ENCODE measurements around the gene TGM3.
"Not testable (repeated sequence)": the region's sequence is repeated elsewhere in the genome, so short reads cannot be mapped to it uniquely, and the experiment has no call there.

TGM3 gene

GRCh38 chr20:2295886-2296515 lies at the start of gene TGM3:
TSS of gene TGM3 (plus strand) at chr20:2296001. CDS start at chr20:2296064, 63 bp downstream.
- no peak for DNase-seq (ENCODE audit: low read depth in 1 of 2, low spot score in 1 of 2)

GRCh38 chr20:2246069-2246491 lies 49.7 kb upstream of the TGM3 start:
- DNase-seq (ENCODE audit: low read depth in 1 of 2, low spot score in 1 of 2): no peak

GRCh38 chr20:2248837-2249236 lies 47.0 kb upstream of the TGM3 start:
- no peak for DNase-seq (ENCODE audit: low read depth in 1 of 2, low spot score in 1 of 2)

GRCh38 chr20:2249935-2250334 lies 45.9 kb upstream of the TGM3 start:
- no peak for DNase-seq (ENCODE audit: low read depth in 1 of 2, low spot score in 1 of 2)

- DNase-seq (ENCODE audit: low read depth in 1 of 2, low spot score in 1 of 2): no peak
Observed at GRCh38 chr20:2252419-2252997, 43.3 kb upstream of the TGM3 start.

- no peak for DNase-seq (ENCODE audit: low read depth in 1 of 2, low spot score in 1 of 2)
Observed at GRCh38 chr20:2253256-2253655, 42.5 kb upstream of the TGM3 start.

GRCh38 chr20:2254333-2254732 lies 41.5 kb upstream of the TGM3 start:
- DNase-seq (ENCODE audit: low read depth in 1 of 2, low spot score in 1 of 2): no peak

- no peak for DNase-seq (ENCODE audit: low read depth in 1 of 2, low spot score in 1 of 2)
Observed at GRCh38 chr20:2255926-2256531, 39.8 kb upstream of the TGM3 start.

GRCh38 chr20:2259731-2260130 lies 36.1 kb upstream of the TGM3 start:
- no peak for DNase-seq (ENCODE audit: low read depth in 1 of 2, low spot score in 1 of 2)

- DNase-seq (ENCODE audit: low read depth in 1 of 2, low spot score in 1 of 2): no peak
Observed at GRCh38 chr20:2260250-2260649, 35.6 kb upstream of the TGM3 start.

GRCh38 chr20:2261046-2261485 lies 34.7 kb upstream of the TGM3 start:
- DNase-seq (ENCODE audit: low read depth in 1 of 2, low spot score in 1 of 2): no peak

- no peak for DNase-seq (ENCODE audit: low read depth in 1 of 2, low spot score in 1 of 2)
Observed at GRCh38 chr20:2261629-2262028, 34.2 kb upstream of the TGM3 start.

GRCh38 chr20:2264118-2264517 lies 31.7 kb upstream of the TGM3 start:
- DNase-seq (ENCODE audit: low read depth in 1 of 2, low spot score in 1 of 2): no peak

- DNase-seq (ENCODE audit: low read depth in 1 of 2, low spot score in 1 of 2): not testable (repeated sequence)
Observed at GRCh38 chr20:2264621-2265374, 31.0 kb upstream of the TGM3 start.

GRCh38 chr20:2273634-2274302 lies 22.0 kb upstream of the TGM3 start:
- no peak for DNase-seq (ENCODE audit: low read depth in 1 of 2, low spot score in 1 of 2)

GRCh38 chr20:2276015-2276414 lies 19.8 kb upstream of the TGM3 start:
- DNase-seq (ENCODE audit: low read depth in 1 of 2, low spot score in 1 of 2): no peak

GRCh38 chr20:2279253-2279779 lies 16.5 kb upstream of the TGM3 start:
- no peak for DNase-seq (ENCODE audit: low read depth in 1 of 2, low spot score in 1 of 2)

- DNase-seq (ENCODE audit: low read depth in 1 of 2, low spot score in 1 of 2): no peak
Observed at GRCh38 chr20:2280082-2280481, 15.7 kb upstream of the TGM3 start.

GRCh38 chr20:2281563-2281962 lies 14.2 kb upstream of the TGM3 start:
- DNase-seq (ENCODE audit: low read depth in 1 of 2, low spot score in 1 of 2): no peak

- no peak for DNase-seq (ENCODE audit: low read depth in 1 of 2, low spot score in 1 of 2)
Observed at GRCh38 chr20:2282181-2282580, 13.6 kb upstream of the TGM3 start.

Measured in stimulated activated CD4-positive, alpha-beta T cell treated with anti-CD3 and anti-CD28 coated beads, Interleukin-15, amount 100 ng/mL, for 1 hour (primary cell).